ENCODE data around the gene SACM1L.

The SACM1L gene

GRCh38 chr3:45792036-45792435, 102.8 kb downstream of the SACM1L start:
- Histone ChIP-seq H3K9me3 (ENCODE audit: insufficient read depth, low read length) (peaks cover 9% of the 10 kb centered on the region; the same call in 1 of the 2 replicates), H3K27me3 (ENCODE audit: insufficient read depth, insufficient read length) (peaks cover 34% of the 10 kb centered on the region), H3K4me3 (ENCODE audit: insufficient read length, low read depth) (no peak overlapping the region), H3K9ac (ENCODE audit: insufficient read length, low read depth) (no peak overlapping the region), H3K36me3 (ENCODE audit: insufficient read depth, insufficient read length, low read length) (no peaks in the 10 kb centered on the region), H3K4me1 (ENCODE audit: insufficient read depth, insufficient read length) (peaks cover 2% of the 10 kb centered on the region)
- no peak for DNase-seq (ENCODE audit: low read depth, low spot score)
- TF ChIP-seq SUZ12 (IDR thresholded peaks at IDR 0.05; ENCODE audit: extremely low read depth, insufficient read depth, insufficient read length) (no peak), ZNF274 (IDR thresholded peaks at IDR 0.05; ENCODE audit: low read depth, low read length) (no peak), YY1 (IDR thresholded peaks at IDR 0.05; ENCODE audit: insufficient read depth, insufficient read length) (no peak)

- no peaks in the 10 kb centered on the region for H3K36me3 ChIP-seq (ENCODE audit: insufficient read depth, insufficient read length, low read length)
- H3K4me1 ChIP-seq (ENCODE audit: insufficient read depth, insufficient read length) = peaks cover 2% of the 10 kb centered on the region
- H3K9me3 ChIP-seq (ENCODE audit: insufficient read depth, low read length) = peaks cover 9% of the 10 kb centered on the region; the same call in 1 of the 2 replicates
- DNase-seq (ENCODE audit: low read depth, low spot score) = no peak
- H3K27me3 ChIP-seq (ENCODE audit: insufficient read depth, insufficient read length) = peaks cover 40% of the 10 kb centered on the region
- H3K4me3 ChIP-seq (ENCODE audit: insufficient read length, low read depth) = no peak overlapping the region
- no peak overlapping the region for H3K9ac ChIP-seq (ENCODE audit: insufficient read length, low read depth)
- TF ChIP-seq ZNF274 (IDR thresholded peaks at IDR 0.05; ENCODE audit: low read depth, low read length) (no peak), SUZ12 (IDR thresholded peaks at IDR 0.05; ENCODE audit: extremely low read depth, insufficient read depth, insufficient read length) (no peak), YY1 (IDR thresholded peaks at IDR 0.05; ENCODE audit: insufficient read depth, insufficient read length) (no peak)
Measured at GRCh38 chr3:45792516-45793172, 103.4 kb downstream of the SACM1L start.

GRCh38 chr3:45793482-45794176, 104.4 kb downstream of the SACM1L start:
- TF ChIP-seq YY1 (IDR thresholded peaks at IDR 0.05; ENCODE audit: insufficient read depth, insufficient read length) (no peak), ZNF274 (IDR thresholded peaks at IDR 0.05; ENCODE audit: low read depth, low read length) (no peak), SUZ12 (IDR thresholded peaks at IDR 0.05; ENCODE audit: extremely low read depth, insufficient read depth, insufficient read length) (no peak)
- peaks cover 47% of the 10 kb centered on the region for H3K27me3 ChIP-seq (ENCODE audit: insufficient read depth, insufficient read length)
- DNase-seq (ENCODE audit: low read depth, low spot score) = no peak
- H3K9me3 ChIP-seq (ENCODE audit: insufficient read depth, low read length) = peaks cover 8% of the 10 kb centered on the region; the same call in 1 of the 2 replicates
- H3K4me1 ChIP-seq (ENCODE audit: insufficient read depth, insufficient read length) = peaks cover 2% of the 10 kb centered on the region
- no peak overlapping the region for H3K9ac ChIP-seq (ENCODE audit: insufficient read length, low read depth)
- H3K4me3 ChIP-seq (ENCODE audit: insufficient read length, low read depth) = no peak overlapping the region
- no peaks in the 10 kb centered on the region for H3K36me3 ChIP-seq (ENCODE audit: insufficient read depth, insufficient read length, low read length)

- DNase-seq (ENCODE audit: low read depth, low spot score) = no peak
- Histone ChIP-seq H3K4me1 (ENCODE audit: insufficient read depth, insufficient read length) (peaks cover 2% of the 10 kb centered on the region), H3K9ac (ENCODE audit: insufficient read length, low read depth) (no peak overlapping the region), H3K36me3 (ENCODE audit: insufficient read depth, insufficient read length, low read length) (no peaks in the 10 kb centered on the region), H3K9me3 (ENCODE audit: insufficient read depth, low read length) (peaks cover 2% of the 10 kb centered on the region; the same call in 1 of the 2 replicates), H3K4me3 (ENCODE audit: insufficient read length, low read depth) (no peak overlapping the region), H3K27me3 (ENCODE audit: insufficient read depth, insufficient read length) (peaks cover 47% of the 10 kb centered on the region)
- TF ChIP-seq SUZ12 (IDR thresholded peaks at IDR 0.05; ENCODE audit: extremely low read depth, insufficient read depth, insufficient read length) = no peak
Measured at GRCh38 chr3:45794177-45794560, 105.0 kb downstream of the SACM1L start.

GRCh38 chr3:45794660-45795059, 105.5 kb downstream of the SACM1L start:
- Histone ChIP-seq H3K36me3 (ENCODE audit: insufficient read depth, insufficient read length, low read length) (no peaks in the 10 kb centered on the region), H3K4me1 (ENCODE audit: insufficient read depth, insufficient read length) (peaks cover 2% of the 10 kb centered on the region), H3K4me3 (ENCODE audit: insufficient read length, low read depth) (no peak overlapping the region), H3K27me3 (ENCODE audit: insufficient read depth, insufficient read length) (peaks cover 47% of the 10 kb centered on the region), H3K9me3 (ENCODE audit: insufficient read depth, low read length) (no peaks in the 10 kb centered on the region), H3K9ac (ENCODE audit: insufficient read length, low read depth) (no peak overlapping the region)
- no peak for TF ChIP-seq SUZ12 (IDR thresholded peaks at IDR 0.05; ENCODE audit: extremely low read depth, insufficient read depth, insufficient read length)
- no peak for TF ChIP-seq YY1 (IDR thresholded peaks at IDR 0.05; ENCODE audit: insufficient read depth, insufficient read length)
- no peak for DNase-seq (ENCODE audit: low read depth, low spot score)
